Parathyroid adenoma (tissue), 2 donors: Measurements from ENCODE around the gene GNG2.

Experiments
- H2AFZ ChIP-seq: fragments of 300-600 bp; sonication (generic); one replicate; pipeline ENCODE4 v1.7.0; 2017; ENCODE audit warnings: antibody characterized with exemption, mild to moderate bottlenecking
- H3K27ac ChIP-seq: fragments of 300-600 bp; sonication (generic); one replicate; pipeline ENCODE4 v1.7.0; 2017
- H3K27me3 ChIP-seq: fragments of 300-600 bp; sonication (generic); one replicate; pipeline ENCODE4 v1.7.0; 2017; ENCODE audit warnings: low read length; ENCODE audit not compliant: control insufficient read depth, insufficient read depth
- H3K36me3 ChIP-seq: fragments of 300-600 bp; sonication (generic); one replicate; pipeline ENCODE4 v1.7.0; 2017; ENCODE audit warnings: low read length; ENCODE audit not compliant: control insufficient read depth, insufficient read depth
- H3K4me1 ChIP-seq: fragments of 300-600 bp; sonication (generic); one replicate; pipeline ENCODE4 v1.7.0; 2017; ENCODE audit warnings: control low read depth
- H3K4me2 ChIP-seq: fragments of 300-600 bp; sonication (generic); one replicate; pipeline ENCODE4 v1.7.0; 2017; ENCODE audit warnings: low read length
- H3K4me3 ChIP-seq: fragments of 300-600 bp; sonication (generic); one replicate; pipeline ENCODE4 v1.7.0; 2017; ENCODE audit warnings: low read depth, low read length
- H3K79me2 ChIP-seq: fragments of 300-600 bp; sonication (generic); one replicate; pipeline ENCODE4 v1.7.0; 2017; ENCODE audit warnings: control low read depth
- H3K9ac ChIP-seq: fragments of 300-600 bp; sonication (generic); one replicate; pipeline ENCODE4 v1.7.0; 2017; ENCODE audit warnings: mild to moderate bottlenecking
- H3K9me3 ChIP-seq: fragments of 300-600 bp; sonication (generic); one replicate; pipeline ENCODE4 v1.7.0; 2017; ENCODE audit warnings: low read length; ENCODE audit not compliant: control insufficient read depth
- TF ChIP-seq, protein P1 (sequence below): fragments of 300-600 bp; sonication (generic); IDR thresholded peaks from one replicate; pipeline ENCODE4 v1.7.0; 2017; ENCODE audit warnings: antibody characterized with exemption, mild to moderate bottlenecking
- donor health status: primary hyperparathyroidism.

The GNG2 gene

DNA sequence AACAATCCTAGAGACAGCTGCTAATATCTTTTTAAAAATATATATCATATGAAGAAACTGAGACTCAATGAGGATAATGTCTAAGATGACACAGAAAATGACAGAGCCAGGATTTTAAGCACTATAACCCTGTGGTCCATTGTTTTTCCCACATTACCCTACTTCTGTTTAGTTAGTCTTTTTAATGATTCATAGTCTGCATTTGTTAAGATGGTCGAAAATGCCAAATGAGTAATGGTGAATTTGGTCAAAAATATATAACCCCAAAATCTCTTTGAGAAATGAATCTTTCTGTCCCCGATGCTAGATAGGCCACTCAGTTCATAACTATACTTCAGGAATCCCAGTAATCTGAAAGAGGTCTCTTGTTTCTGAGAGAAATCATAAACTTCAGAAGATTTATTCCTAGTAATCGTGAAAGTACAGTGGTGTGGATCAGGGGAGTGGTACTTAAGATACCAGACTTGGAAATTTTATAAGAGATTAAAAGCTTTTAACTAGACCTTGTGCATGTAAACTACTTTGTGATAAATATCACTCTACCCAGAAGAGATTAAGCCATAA, 139.7 kb downstream of the GNG2 start:
- Histone ChIP-seq H3K4me2 (no peak overlapping the region), H3K27me3 (no peaks in the 10 kb centered on the region), H3K27ac (no peak overlapping the region), H3K79me2 (no peaks in the 10 kb centered on the region), H3K4me3 (no peak overlapping the region), H2AFZ (no peak overlapping the region), H3K9me3 (no peaks in the 10 kb centered on the region), H3K4me1 (no peaks in the 10 kb centered on the region), H3K36me3 (no peaks in the 10 kb centered on the region), H3K9ac (no peak overlapping the region)
- TF ChIP-seq, protein P1, sequence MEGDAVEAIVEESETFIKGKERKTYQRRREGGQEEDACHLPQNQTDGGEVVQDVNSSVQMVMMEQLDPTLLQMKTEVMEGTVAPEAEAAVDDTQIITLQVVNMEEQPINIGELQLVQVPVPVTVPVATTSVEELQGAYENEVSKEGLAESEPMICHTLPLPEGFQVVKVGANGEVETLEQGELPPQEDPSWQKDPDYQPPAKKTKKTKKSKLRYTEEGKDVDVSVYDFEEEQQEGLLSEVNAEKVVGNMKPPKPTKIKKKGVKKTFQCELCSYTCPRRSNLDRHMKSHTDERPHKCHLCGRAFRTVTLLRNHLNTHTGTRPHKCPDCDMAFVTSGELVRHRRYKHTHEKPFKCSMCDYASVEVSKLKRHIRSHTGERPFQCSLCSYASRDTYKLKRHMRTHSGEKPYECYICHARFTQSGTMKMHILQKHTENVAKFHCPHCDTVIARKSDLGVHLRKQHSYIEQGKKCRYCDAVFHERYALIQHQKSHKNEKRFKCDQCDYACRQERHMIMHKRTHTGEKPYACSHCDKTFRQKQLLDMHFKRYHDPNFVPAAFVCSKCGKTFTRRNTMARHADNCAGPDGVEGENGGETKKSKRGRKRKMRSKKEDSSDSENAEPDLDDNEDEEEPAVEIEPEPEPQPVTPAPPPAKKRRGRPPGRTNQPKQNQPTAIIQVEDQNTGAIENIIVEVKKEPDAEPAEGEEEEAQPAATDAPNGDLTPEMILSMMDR: no peak

- TF ChIP-seq, protein P1: no peak
- H3K4me1 ChIP-seq: no peaks in the 10 kb centered on the region
- H3K36me3 ChIP-seq: no peaks in the 10 kb centered on the region
- H3K4me2 ChIP-seq: no peak overlapping the region
- H3K9me3 ChIP-seq: no peaks in the 10 kb centered on the region
- no peak overlapping the region for H2AFZ ChIP-seq
- no peaks in the 10 kb centered on the region for H3K79me2 ChIP-seq
- no peak overlapping the region for H3K27ac ChIP-seq
- H3K4me3 ChIP-seq: no peak overlapping the region
- no peak overlapping the region for H3K9ac ChIP-seq
- H3K27me3 ChIP-seq: no peaks in the 10 kb centered on the region
Measured at GRCh38 chr14:52000696-52001095, 140.3 kb downstream of the GNG2 start.

GRCh38 chr14:52002542-52002941, 142.1 kb downstream of the GNG2 start:
- Histone ChIP-seq H3K27me3 (no peaks in the 10 kb centered on the region), H3K4me1 (no peaks in the 10 kb centered on the region), H3K79me2 (no peaks in the 10 kb centered on the region), H3K4me2 (no peak overlapping the region), H3K4me3 (no peak overlapping the region), H3K9ac (no peak overlapping the region), H3K36me3 (no peaks in the 10 kb centered on the region), H3K27ac (no peak overlapping the region), H2AFZ (no peak overlapping the region), H3K9me3 (no peaks in the 10 kb centered on the region)
- TF ChIP-seq, protein P1: no peak

DNA sequence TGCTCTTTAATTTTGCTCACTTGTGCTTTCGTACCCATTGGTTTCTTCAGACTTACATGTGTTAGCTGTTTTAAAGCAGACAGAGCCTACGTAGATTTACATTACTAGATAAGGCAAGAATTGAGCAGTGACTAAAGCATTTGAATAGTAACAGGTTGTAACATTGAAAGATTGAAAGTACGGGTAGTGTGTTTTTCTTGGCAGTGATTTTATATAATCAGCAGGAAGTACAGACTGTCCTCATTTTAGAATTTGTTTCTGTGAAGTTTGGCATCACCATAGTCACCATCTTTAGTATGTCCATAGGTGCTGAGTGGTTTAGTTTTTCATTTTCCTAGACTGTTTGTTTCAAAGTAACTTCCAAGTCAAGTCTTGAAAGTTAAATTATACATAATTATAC, 142.9 kb downstream of the GNG2 start:
- no peak overlapping the region for H3K27ac ChIP-seq
- H3K9ac ChIP-seq: no peak overlapping the region
- H2AFZ ChIP-seq: no peak overlapping the region

DNA sequence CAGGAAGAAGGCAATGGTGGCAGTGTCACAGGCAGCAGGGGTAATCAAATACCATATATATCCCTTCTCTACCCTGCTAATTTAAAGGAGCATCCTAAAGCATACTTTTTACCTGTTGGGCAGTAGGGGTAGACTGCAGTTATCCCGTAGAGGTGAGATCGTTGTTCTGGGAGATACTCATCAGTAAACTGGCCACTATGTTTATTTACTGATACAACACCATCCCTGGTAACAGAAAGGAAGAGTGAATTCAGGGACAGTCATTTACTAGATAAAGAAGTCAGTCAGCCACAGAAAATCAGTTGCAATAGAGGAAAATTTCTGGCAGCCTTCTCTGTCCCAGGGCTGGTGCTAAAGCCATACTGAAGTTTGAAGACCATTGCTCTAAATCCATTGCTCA, 145.2 kb downstream of the GNG2 start:
- Histone ChIP-seq H3K27ac (no peak overlapping the region), H3K9ac (no peak overlapping the region), H3K36me3 (no peaks in the 10 kb centered on the region), H3K4me3 (no peak overlapping the region), H3K9me3 (no peaks in the 10 kb centered on the region), H3K4me2 (no peak overlapping the region), H2AFZ (no peak overlapping the region), H3K27me3 (no peaks in the 10 kb centered on the region), H3K79me2 (no peaks in the 10 kb centered on the region), H3K4me1 (no peaks in the 10 kb centered on the region)
- TF ChIP-seq, protein P1: no peak

More for the DNA sequence above, 142.9 kb downstream of the GNG2 start:
- Histone ChIP-seq H3K9me3 (no peaks in the 10 kb centered on the region), H3K27me3 (no peaks in the 10 kb centered on the region), H3K79me2 (no peaks in the 10 kb centered on the region), H3K4me3 (no peak overlapping the region), H3K36me3 (no peaks in the 10 kb centered on the region), H3K4me1 (no peaks in the 10 kb centered on the region), H3K4me2 (no peak overlapping the region)
- TF ChIP-seq, protein P1: no peak
